ENCODE measurements around the gene CHD9. TPM values are rescaled to one million over a fixed set of nuclear protein-coding genes. Genes with fewer than 3 reads are reported as not detected.

Gene CHD9
- total RNA-seq, 4 donors from 2014 or later, result 46.8 to 85.5 (median 55.6) TPM

DNA sequence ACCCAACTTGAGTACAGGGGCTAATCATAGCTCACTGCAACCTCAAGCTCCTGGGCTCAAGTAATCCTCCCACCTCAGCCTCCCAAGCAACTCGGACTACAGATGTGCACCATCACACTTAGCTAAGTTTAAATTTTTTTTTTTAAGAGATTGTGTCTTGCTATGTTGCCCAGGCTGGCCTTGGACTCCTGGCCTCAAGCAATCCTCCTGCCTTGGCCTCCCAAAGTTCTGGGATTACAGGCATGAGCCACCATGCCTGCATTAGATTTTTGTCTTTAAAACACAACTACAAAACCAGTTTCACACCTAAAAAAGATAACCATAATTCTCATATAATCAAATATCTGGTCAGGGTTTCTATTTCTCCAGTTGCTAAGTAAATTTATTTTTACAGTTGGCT is 147.1 kb downstream of the CHD9 start:
- no peaks in the 10 kb centered on the region for H3K9me3 ChIP-seq
- no peak overlapping the region for H3K27ac ChIP-seq
- TF ChIP-seq POLR2AphosphoS5 (IDR thresholded peaks at IDR 0.05) (no peak), POLR2A (IDR thresholded peaks at IDR 0.05) (no peak)
- H3K4me1 ChIP-seq, result peaks cover 0 to 6% (median 0%) of the 10 kb centered on the region in 3 donors
- no peaks in the 10 kb centered on the region for H3K36me3 ChIP-seq
- no peaks in the 10 kb centered on the region for H3K27me3 ChIP-seq
- H3K4me3 ChIP-seq, result no peak overlapping the region
- 75% methylated on average over 1 of the region's 1 CpG; no CpG with 5 or more reads in 1 of the 2 donors for WGBS, 2 donors (ENCODE audit: low coverage in 1 of 2)
- ATAC-seq, result no peak

DNA sequence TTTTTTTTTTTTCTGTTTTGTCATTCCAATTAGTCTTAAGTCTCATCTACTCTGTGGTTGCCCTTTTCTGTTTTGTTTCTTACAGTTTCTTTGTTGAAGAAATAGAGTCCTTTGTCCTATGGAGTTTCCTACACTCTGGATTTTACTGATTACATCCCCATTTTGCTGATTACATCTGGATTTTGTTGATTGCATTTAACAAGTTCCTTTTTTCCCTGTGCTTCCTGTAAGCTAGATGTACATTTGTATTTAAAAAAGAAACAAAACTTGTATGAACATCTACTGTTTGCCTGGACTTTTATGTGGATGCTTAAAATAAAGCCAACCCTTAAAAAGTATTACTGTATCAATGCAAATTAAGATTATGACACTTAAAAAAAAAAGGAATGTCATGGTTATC is 147.6 kb downstream of the CHD9 start:
- Histone ChIP-seq H3K27ac (no peak overlapping the region), H3K4me3 (no peak overlapping the region), H3K36me3 (no peaks in the 10 kb centered on the region), H3K9me3 (no peaks in the 10 kb centered on the region), H3K27me3 (no peaks in the 10 kb centered on the region), H3K4me1 (peaks cover 0 to 11% (median under 1%) of the 10 kb centered on the region in 3 donors)
- no peak for ATAC-seq
- TF ChIP-seq, protein P1, sequence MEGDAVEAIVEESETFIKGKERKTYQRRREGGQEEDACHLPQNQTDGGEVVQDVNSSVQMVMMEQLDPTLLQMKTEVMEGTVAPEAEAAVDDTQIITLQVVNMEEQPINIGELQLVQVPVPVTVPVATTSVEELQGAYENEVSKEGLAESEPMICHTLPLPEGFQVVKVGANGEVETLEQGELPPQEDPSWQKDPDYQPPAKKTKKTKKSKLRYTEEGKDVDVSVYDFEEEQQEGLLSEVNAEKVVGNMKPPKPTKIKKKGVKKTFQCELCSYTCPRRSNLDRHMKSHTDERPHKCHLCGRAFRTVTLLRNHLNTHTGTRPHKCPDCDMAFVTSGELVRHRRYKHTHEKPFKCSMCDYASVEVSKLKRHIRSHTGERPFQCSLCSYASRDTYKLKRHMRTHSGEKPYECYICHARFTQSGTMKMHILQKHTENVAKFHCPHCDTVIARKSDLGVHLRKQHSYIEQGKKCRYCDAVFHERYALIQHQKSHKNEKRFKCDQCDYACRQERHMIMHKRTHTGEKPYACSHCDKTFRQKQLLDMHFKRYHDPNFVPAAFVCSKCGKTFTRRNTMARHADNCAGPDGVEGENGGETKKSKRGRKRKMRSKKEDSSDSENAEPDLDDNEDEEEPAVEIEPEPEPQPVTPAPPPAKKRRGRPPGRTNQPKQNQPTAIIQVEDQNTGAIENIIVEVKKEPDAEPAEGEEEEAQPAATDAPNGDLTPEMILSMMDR (IDR thresholded peaks at IDR 0.05), result no peak
- TF ChIP-seq EP300 (IDR thresholded peaks at IDR 0.05) (no peak), POLR2AphosphoS5 (IDR thresholded peaks at IDR 0.05) (no peak), POLR2A (IDR thresholded peaks at IDR 0.05) (no peak)

DNA sequence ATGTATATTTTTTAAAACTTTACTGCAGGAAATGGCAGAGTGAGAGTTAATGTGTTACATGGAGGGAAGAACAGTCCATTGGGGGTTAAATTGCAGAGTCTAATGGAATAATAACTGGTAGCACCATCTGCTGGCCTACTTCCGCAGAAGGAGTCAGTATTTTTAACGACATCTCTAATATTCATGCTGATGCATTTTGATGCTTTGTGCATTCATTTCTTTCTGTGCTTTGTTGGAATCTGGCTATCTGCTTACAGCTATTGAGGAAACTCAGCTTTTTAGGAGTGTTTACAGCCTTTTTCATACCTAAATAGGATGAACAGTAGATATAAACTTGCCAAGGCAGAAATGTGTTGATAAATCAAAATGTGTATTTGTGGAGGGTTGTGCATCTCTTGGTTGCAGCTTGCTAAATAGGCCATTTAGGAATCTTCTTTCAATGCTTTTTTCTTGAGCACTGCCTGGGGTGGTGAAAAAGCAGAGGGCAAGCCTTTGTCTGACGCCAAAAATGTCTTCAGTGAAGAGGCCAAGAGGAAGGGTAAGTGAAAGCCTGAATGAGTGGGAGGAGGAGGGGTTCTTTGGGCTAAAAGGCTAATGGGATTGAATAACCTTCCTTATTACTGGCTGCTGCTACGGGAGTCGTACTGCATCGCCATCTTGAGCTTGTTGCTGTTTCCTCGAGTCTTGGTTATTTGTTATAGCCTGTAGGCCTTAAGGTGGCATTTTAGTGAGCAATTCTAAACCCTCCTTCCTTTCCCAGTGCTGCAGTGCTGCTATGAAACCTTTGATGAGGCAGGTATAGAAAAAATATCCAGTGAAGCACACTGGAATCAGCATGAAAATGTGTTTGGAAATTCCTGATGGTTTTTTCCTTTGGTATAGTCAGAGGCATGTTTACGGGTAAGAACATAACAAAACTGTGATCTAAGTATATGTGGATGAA is 153.3 kb downstream of the CHD9 start:
- peaks cover 7 to 67% (median 8%) of the 10 kb centered on the region in 3 donors for H3K4me1 ChIP-seq
- H3K4me3 ChIP-seq, result peak overlapping the region; percentile 44 to 60
- peak overlapping the region; percentile 80 to 88 (median 81) for H3K27ac ChIP-seq
- peak; percentile 28 for TF ChIP-seq POLR2AphosphoS5 (IDR thresholded peaks at IDR 0.05)
- TF ChIP-seq, protein P1 (IDR thresholded peaks at IDR 0.05), result peak; percentile 31 to 63 (median 57)
- no peak for TF ChIP-seq POLR2A (IDR thresholded peaks at IDR 0.05)
- no peaks in the 10 kb centered on the region for H3K27me3 ChIP-seq
- H3K36me3 ChIP-seq, result no peaks in the 10 kb centered on the region
- 0 to 2% methylated on average over 6 to 8 of the region's 8 CpGs for WGBS, 2 donors (ENCODE audit: low coverage in 1 of 2)
- ATAC-seq, result peak; percentile 90
- H3K9me3 ChIP-seq, result no peaks in the 10 kb centered on the region

DNA sequence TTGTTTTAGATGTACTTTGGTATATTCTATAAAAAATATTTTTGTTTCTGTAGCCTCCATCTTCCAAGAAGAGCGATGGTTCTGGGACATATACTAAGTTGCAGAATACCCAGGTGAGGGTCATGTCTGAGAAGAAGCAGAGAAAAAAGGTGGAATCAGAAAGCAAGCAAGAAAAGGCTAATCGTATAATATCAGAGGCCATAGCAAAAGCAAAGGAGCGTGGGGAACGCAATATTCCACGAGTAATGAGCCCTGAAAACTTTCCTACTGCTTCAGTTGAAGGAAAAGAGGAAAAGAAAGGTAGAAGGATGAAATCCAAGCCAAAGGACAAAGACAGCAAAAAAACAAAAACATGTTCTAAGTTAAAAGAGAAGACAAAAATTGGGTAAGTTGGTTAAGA is 154.6 kb downstream of the CHD9 start:
- no peak for ATAC-seq
- no peaks in the 10 kb centered on the region for H3K27me3 ChIP-seq
- TF ChIP-seq POLR2AphosphoS5 (IDR thresholded peaks at IDR 0.05), result no peak
- H3K27ac ChIP-seq, result peak overlapping the region in 3 of 4 donors; percentile 29 to 81 (median 81)
- H3K36me3 ChIP-seq, result no peaks in the 10 kb centered on the region
- H3K4me3 ChIP-seq, result peak overlapping the region in 1 of 2 donors; percentile 44
- H3K9me3 ChIP-seq, result no peaks in the 10 kb centered on the region
- WGBS, 2 donors (ENCODE audit: low coverage in 1 of 2), result 19 to 39% methylated on average over 4 to 5 of the region's 5 CpGs
- peaks cover 7 to 73% (median 9%) of the 10 kb centered on the region in 3 donors for H3K4me1 ChIP-seq

DNA sequence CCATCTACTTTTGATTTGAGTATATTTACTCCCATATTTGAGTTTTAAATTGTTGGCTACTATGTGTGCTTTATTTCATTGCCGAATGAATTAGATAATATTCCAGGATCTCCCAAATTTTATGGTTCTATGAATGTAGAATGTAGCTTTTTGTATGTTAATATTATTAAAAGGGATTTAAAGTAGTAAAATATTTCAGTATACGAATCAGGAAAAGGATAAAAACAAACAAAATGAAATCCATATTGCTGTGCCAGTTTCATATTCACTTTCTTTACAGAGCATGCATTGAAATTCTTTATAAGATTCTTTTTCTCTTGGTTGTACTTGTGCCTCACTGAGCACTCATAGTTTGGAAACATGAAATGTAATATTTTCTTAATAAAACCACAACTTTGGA is 155.1 kb downstream of the CHD9 start:
- Histone ChIP-seq H3K27ac (peak overlapping the region in 2 of 4 donors; percentile 81), H3K27me3 (no peaks in the 10 kb centered on the region), H3K9me3 (no peaks in the 10 kb centered on the region), H3K4me3 (peak overlapping the region in 1 of 2 donors; percentile 44), H3K36me3 (no peaks in the 10 kb centered on the region), H3K4me1 (peaks cover 7 to 75% (median 9%) of the 10 kb centered on the region in 3 donors)
- WGBS, 2 donors (ENCODE audit: low coverage in 1 of 2), result 17 to 26% methylated on average over 2 of the region's 2 CpGs
- TF ChIP-seq EP300 (IDR thresholded peaks at IDR 0.05) (no peak), POLR2AphosphoS5 (IDR thresholded peaks at IDR 0.05) (no peak), POLR2A (IDR thresholded peaks at IDR 0.05) (no peak)
- TF ChIP-seq, protein P1 (IDR thresholded peaks at IDR 0.05), result no peak
- no peak for ATAC-seq

DNA sequence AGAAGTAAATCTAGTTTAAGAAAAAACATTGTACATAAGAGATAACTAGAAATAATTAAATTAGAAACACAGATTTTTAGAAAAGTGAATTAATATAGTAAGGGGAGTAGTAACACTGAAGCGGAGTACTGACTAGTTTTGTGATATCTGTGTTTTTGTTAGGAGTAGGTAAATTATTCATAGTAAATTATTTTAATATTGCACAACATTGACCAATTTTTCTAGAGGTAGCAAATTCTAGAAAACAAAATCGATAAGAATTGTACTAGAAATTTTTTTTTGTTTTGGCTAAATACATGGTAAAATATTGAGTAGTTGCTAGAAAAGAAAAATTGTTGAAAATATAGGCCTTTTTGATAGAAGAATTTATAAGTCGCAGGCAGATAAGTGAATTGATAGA is 156.5 kb downstream of the CHD9 start:
- H3K4me3 ChIP-seq, result peak overlapping the region in 1 of 2 donors; percentile 44

More for the DNA sequence above, 156.5 kb downstream of the CHD9 start:
- 82 to 88% methylated on average over 2 to 3 of the region's 3 CpGs for WGBS, 2 donors (ENCODE audit: low coverage in 1 of 2)
- no peak for ATAC-seq
- H3K27ac ChIP-seq, result no peak overlapping the region
- no peaks in the 10 kb centered on the region for H3K27me3 ChIP-seq
- H3K9me3 ChIP-seq, result no peaks in the 10 kb centered on the region
- H3K36me3 ChIP-seq, result no peaks in the 10 kb centered on the region
- H3K4me1 ChIP-seq, result peaks cover 7 to 89% (median 9%) of the 10 kb centered on the region in 3 donors
- TF ChIP-seq POLR2AphosphoS5 (IDR thresholded peaks at IDR 0.05) (no peak), POLR2A (IDR thresholded peaks at IDR 0.05) (no peak), EP300 (IDR thresholded peaks at IDR 0.05) (no peak)
- TF ChIP-seq, protein P1 (IDR thresholded peaks at IDR 0.05), result no peak
